Parathyroid adenoma (tissue), 2 donors: Measurements from ENCODE around the gene ALX4.

Experiments used
- H2AFZ ChIP-seq: fragments of 300-600 bp; sonication (generic); one replicate; pipeline ENCODE4 v1.7.0; 2017; ENCODE audit warnings: antibody characterized with exemption, mild to moderate bottlenecking
- H3K27ac ChIP-seq: fragments of 300-600 bp; sonication (generic); one replicate; pipeline ENCODE4 v1.7.0; 2017
- H3K27me3 ChIP-seq: fragments of 300-600 bp; sonication (generic); one replicate; pipeline ENCODE4 v1.7.0; 2017; ENCODE audit warnings: low read length; ENCODE audit not compliant: control insufficient read depth, insufficient read depth
- H3K36me3 ChIP-seq: fragments of 300-600 bp; sonication (generic); one replicate; pipeline ENCODE4 v1.7.0; 2017; ENCODE audit warnings: low read length; ENCODE audit not compliant: control insufficient read depth, insufficient read depth
- H3K4me1 ChIP-seq: fragments of 300-600 bp; sonication (generic); one replicate; pipeline ENCODE4 v1.7.0; 2017; ENCODE audit warnings: control low read depth
- H3K4me2 ChIP-seq: fragments of 300-600 bp; sonication (generic); one replicate; pipeline ENCODE4 v1.7.0; 2017; ENCODE audit warnings: low read length
- H3K4me3 ChIP-seq: fragments of 300-600 bp; sonication (generic); one replicate; pipeline ENCODE4 v1.7.0; 2017; ENCODE audit warnings: low read depth, low read length
- H3K79me2 ChIP-seq: fragments of 300-600 bp; sonication (generic); one replicate; pipeline ENCODE4 v1.7.0; 2017; ENCODE audit warnings: control low read depth
- H3K9ac ChIP-seq: fragments of 300-600 bp; sonication (generic); one replicate; pipeline ENCODE4 v1.7.0; 2017; ENCODE audit warnings: mild to moderate bottlenecking
- H3K9me3 ChIP-seq: fragments of 300-600 bp; sonication (generic); one replicate; pipeline ENCODE4 v1.7.0; 2017; ENCODE audit warnings: low read length; ENCODE audit not compliant: control insufficient read depth
- CTCF ChIP-seq: fragments of 300-600 bp; sonication (generic); IDR thresholded peaks from one replicate; pipeline ENCODE4 v1.7.0; 2017; ENCODE audit warnings: antibody characterized with exemption, mild to moderate bottlenecking
- donor health status: primary hyperparathyroidism.

ALX4 gene

GRCh38 chr11:44347538-44347937, 37.6 kb upstream of the ALX4 start:
- no peaks in the 10 kb centered on the region for H3K36me3 ChIP-seq
- H2AFZ ChIP-seq = no peak overlapping the region
- H3K79me2 ChIP-seq = no peaks in the 10 kb centered on the region
- no peak overlapping the region for H3K27ac ChIP-seq
- H3K9me3 ChIP-seq = no peaks in the 10 kb centered on the region
- no peak for TF ChIP-seq CTCF
- H3K4me2 ChIP-seq = no peak overlapping the region
- no peaks in the 10 kb centered on the region for H3K4me1 ChIP-seq
- no peaks in the 10 kb centered on the region for H3K27me3 ChIP-seq
- no peak overlapping the region for H3K9ac ChIP-seq
- H3K4me3 ChIP-seq = no peak overlapping the region

- no peak for TF ChIP-seq CTCF
- Histone ChIP-seq H3K79me2 (no peaks in the 10 kb centered on the region), H3K4me2 (no peak overlapping the region), H3K36me3 (no peaks in the 10 kb centered on the region), H3K9ac (no peak overlapping the region), H3K27me3 (no peaks in the 10 kb centered on the region), H3K9me3 (no peaks in the 10 kb centered on the region), H3K27ac (no peak overlapping the region), H3K4me1 (no peaks in the 10 kb centered on the region), H2AFZ (no peak overlapping the region), H3K4me3 (no peak overlapping the region)
These were observed 37.0 kb upstream of the ALX4 start for GRCh38 chr11:44346983-44347382.

GRCh38 chr11:44345781-44346180, 35.8 kb upstream of the ALX4 start:
- Histone ChIP-seq H3K4me2 (no peak overlapping the region), H3K36me3 (no peaks in the 10 kb centered on the region), H3K9me3 (no peaks in the 10 kb centered on the region), H3K4me1 (no peaks in the 10 kb centered on the region), H3K27me3 (no peaks in the 10 kb centered on the region), H3K9ac (no peak overlapping the region), H3K27ac (no peak overlapping the region), H2AFZ (no peak overlapping the region), H3K4me3 (no peak overlapping the region), H3K79me2 (no peaks in the 10 kb centered on the region)
- TF ChIP-seq CTCF = no peak

GRCh38 chr11:44344921-44345320, 35.0 kb upstream of the ALX4 start:
- no peak overlapping the region for H2AFZ ChIP-seq
- H3K9ac ChIP-seq = no peak overlapping the region
- no peaks in the 10 kb centered on the region for H3K36me3 ChIP-seq
- no peak overlapping the region for H3K4me3 ChIP-seq
- no peaks in the 10 kb centered on the region for H3K9me3 ChIP-seq
- no peaks in the 10 kb centered on the region for H3K4me1 ChIP-seq
- H3K27ac ChIP-seq = no peak overlapping the region
- H3K79me2 ChIP-seq = no peaks in the 10 kb centered on the region
- no peak overlapping the region for H3K4me2 ChIP-seq
- no peak for TF ChIP-seq CTCF
- H3K27me3 ChIP-seq = no peaks in the 10 kb centered on the region

- Histone ChIP-seq H3K27ac (no peak overlapping the region), H3K9me3 (no peaks in the 10 kb centered on the region), H2AFZ (no peak overlapping the region), H3K36me3 (no peaks in the 10 kb centered on the region), H3K79me2 (no peaks in the 10 kb centered on the region), H3K27me3 (no peaks in the 10 kb centered on the region), H3K4me3 (no peak overlapping the region), H3K4me1 (no peaks in the 10 kb centered on the region), H3K9ac (no peak overlapping the region), H3K4me2 (no peak overlapping the region)
- TF ChIP-seq CTCF = no peak
These were observed 34.5 kb upstream of the ALX4 start for GRCh38 chr11:44344423-44344820.
